Measurements from ENCODE around the gene SCTR.

The SCTR gene

GRCh38 chr2:119402106-119402505, 122.2 kb downstream of the SCTR start:
- DNase-seq = no peak

- no peak for DNase-seq
Observed at GRCh38 chr2:119397196-119397595, 127.1 kb downstream of the SCTR start.

- DNase-seq = no peak
Observed at GRCh38 chr2:119393971-119394748, 130.1 kb downstream of the SCTR start.

Measured in inflammatory macrophage treated with lipopolysaccharide for 1 hour (primary cell).